Measurements from ENCODE around the gene EAF2. TPM values are rescaled to one million over a fixed set of nuclear protein-coding genes. Genes with fewer than 3 reads are reported as not detected.

The EAF2 gene
- total and polyA plus RNA-seq, 2 of the 13 experiments (the other 11 are each of a cell fraction or from before 2014, with no cell fraction given) = 4.0 to 14.6 TPM

GRCh38 chr3:121796970-121797369, 38.0 kb upstream of the EAF2 start:
- H3K9me3 ChIP-seq (ENCODE audit: low read length) = no peaks in the 10 kb centered on the region
- ATAC-seq (no peak), DNase-seq (ENCODE audit: low spot score) (no peak), FAIRE-seq (no peak)
- in situ Hi-C loops (cut with HindIII; ENCODE audit: extremely low pct_ligation_motif_present, low pct_unique_long_range_greater_than_20kb) (no loop called here), intact Hi-C loops (cut with micrococcal nuclease; ENCODE audit: unreplicated experiment) (no loop called here)
- no peaks in the 10 kb centered on the region for H3K79me2 ChIP-seq (ENCODE audit: insufficient read depth, low read length)
- H3K27ac ChIP-seq (ENCODE audit: extremely low read length, insufficient read depth, low read length) = no peak overlapping the region
- POLR2A ChIA-PET = no interaction called here
- no peaks in the 10 kb centered on the region for H3K4me1 ChIP-seq (ENCODE audit: insufficient read depth, low read length)
- no peaks in the 10 kb centered on the region for H4K20me1 ChIP-seq (ENCODE audit: insufficient read depth, low read length)
- WGBS (ENCODE audit: low lambda C conversion rate) = 95% methylated on average over 1 of the region's 1 CpG
- CTCF ChIA-PET (ENCODE audit: low intra/inter-chr PET ratio, low total read pairs) = no interaction called here
- no peaks in the 10 kb centered on the region; a peak in 1 of 5 replicates for H3K27me3 ChIP-seq (ENCODE audit: control insufficient read depth in 1 of 2, insufficient read depth in 2 of 2, low read length in 2 of 2)
- H3K4me3 ChIP-seq (replicated peaks in 1 of 3; ENCODE audit: insufficient read depth in 1 of 3, low read depth in 2 of 3, low read length in 3 of 3) = no peak overlapping the region
- H2AFZ ChIP-seq (ENCODE audit: low read length) = no peak overlapping the region
- no peak overlapping the region for H3K9ac ChIP-seq (ENCODE audit: insufficient read depth, low read depth, low read length)
- BruUV-seq (replicated peaks) = no TSS peak
- H3K4me2 ChIP-seq (ENCODE audit: low read depth, low read length) = no peak overlapping the region
- H3K36me3 ChIP-seq (replicated peaks in 1 of 2; ENCODE audit: control insufficient read depth in 1 of 2, insufficient read depth in 2 of 2, low read length in 2 of 2) = peaks cover 0 to 15% of the 10 kb centered on the region in 2 experiments; a peak in 2 of 5 replicates
- TF ChIP-seq U2AF1 (optimal IDR thresholded peaks at IDR 0.05; ENCODE audit: low read depth, low read length) = no peak
- no peak for TF ChIP-seq RERE (CRISPR knock-in tag; IDR thresholded peaks at IDR 0.05; ENCODE audit: low read depth)
- TF ChIP-seq ZNF597 (CRISPR knock-in tag; IDR thresholded peaks at IDR 0.05) = no peak
- TF ChIP-seq KDM6A (CRISPR knock-in tag; IDR thresholded peaks at IDR 0.05; ENCODE audit: low read depth) = no peak
- no peak for TF ChIP-seq MED8 (CRISPR knock-in tag; IDR thresholded peaks at IDR 0.05; ENCODE audit: insufficient replicate concordance)
- no peak for TF ChIP-seq IRX3 (CRISPR knock-in tag; IDR thresholded peaks at IDR 0.05; ENCODE audit: borderline replicate concordance, low read depth)
- TF ChIP-seq RAD51 (IDR thresholded peaks at IDR 0.05; ENCODE audit: borderline replicate concordance) = no peak
- no peak for TF ChIP-seq SMAD1 (CRISPR knock-in tag; IDR thresholded peaks at IDR 0.05; ENCODE audit: borderline replicate concordance, low read depth)
- TF ChIP-seq ZNF770 (CRISPR knock-in tag; IDR thresholded peaks at IDR 0.05) = no peak
- TF ChIP-seq ZNF337 (CRISPR knock-in tag; IDR thresholded peaks at IDR 0.05; ENCODE audit: borderline replicate concordance, low read depth) = no peak
- TF ChIP-seq, protein P1, sequence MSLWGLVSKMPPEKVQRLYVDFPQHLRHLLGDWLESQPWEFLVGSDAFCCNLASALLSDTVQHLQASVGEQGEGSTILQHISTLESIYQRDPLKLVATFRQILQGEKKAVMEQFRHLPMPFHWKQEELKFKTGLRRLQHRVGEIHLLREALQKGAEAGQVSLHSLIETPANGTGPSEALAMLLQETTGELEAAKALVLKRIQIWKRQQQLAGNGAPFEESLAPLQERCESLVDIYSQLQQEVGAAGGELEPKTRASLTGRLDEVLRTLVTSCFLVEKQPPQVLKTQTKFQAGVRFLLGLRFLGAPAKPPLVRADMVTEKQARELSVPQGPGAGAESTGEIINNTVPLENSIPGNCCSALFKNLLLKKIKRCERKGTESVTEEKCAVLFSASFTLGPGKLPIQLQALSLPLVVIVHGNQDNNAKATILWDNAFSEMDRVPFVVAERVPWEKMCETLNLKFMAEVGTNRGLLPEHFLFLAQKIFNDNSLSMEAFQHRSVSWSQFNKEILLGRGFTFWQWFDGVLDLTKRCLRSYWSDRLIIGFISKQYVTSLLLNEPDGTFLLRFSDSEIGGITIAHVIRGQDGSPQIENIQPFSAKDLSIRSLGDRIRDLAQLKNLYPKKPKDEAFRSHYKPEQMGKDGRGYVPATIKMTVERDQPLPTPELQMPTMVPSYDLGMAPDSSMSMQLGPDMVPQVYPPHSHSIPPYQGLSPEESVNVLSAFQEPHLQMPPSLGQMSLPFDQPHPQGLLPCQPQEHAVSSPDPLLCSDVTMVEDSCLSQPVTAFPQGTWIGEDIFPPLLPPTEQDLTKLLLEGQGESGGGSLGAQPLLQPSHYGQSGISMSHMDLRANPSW (CRISPR knock-in tag; IDR thresholded peaks at IDR 0.05; ENCODE audit: borderline replicate concordance) = no peak
- no peak for TF ChIP-seq ZFP37 (CRISPR knock-in tag; IDR thresholded peaks at IDR 0.05; ENCODE audit: borderline replicate concordance)
- TF ChIP-seq, protein P2, sequence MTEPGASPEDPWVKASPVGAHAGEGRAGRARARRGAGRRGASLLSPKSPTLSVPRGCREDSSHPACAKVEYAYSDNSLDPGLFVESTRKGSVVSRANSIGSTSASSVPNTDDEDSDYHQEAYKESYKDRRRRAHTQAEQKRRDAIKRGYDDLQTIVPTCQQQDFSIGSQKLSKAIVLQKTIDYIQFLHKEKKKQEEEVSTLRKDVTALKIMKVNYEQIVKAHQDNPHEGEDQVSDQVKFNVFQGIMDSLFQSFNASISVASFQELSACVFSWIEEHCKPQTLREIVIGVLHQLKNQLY (CRISPR knock-in tag; IDR thresholded peaks at IDR 0.05) = no peak

Measured in HepG2 (cell line).